Osteocyte (in vitro differentiated cells): ENCODE results near the gene SLC25A30. TPM values are rescaled to one million over a fixed set of nuclear protein-coding genes. Genes with fewer than 3 reads are reported as not detected.
"Not testable (repeated sequence)": the region's sequence is repeated elsewhere in the genome, so short reads cannot be mapped to it uniquely, and the experiment has no call there.

ENCODE experiments used
- DNase-seq: peaks from one replicate; pipeline ENCODE4 v3.0.0; 2021; ENCODE audit warnings: mixed read lengths; ENCODE audit not compliant: unreplicated experiment; ENCODE audit errors: extremely low spot score
- H3K27ac Mint-ChIP-seq: one replicate; pipeline ENCODE4 v1.8.0; 2021; ENCODE audit warnings: mild to moderate bottlenecking, mixed read lengths; ENCODE audit not compliant: unreplicated experiment
- H3K27me3 Mint-ChIP-seq: one replicate; pipeline ENCODE4 v1.8.0; 2021; ENCODE audit warnings: mixed read lengths; ENCODE audit not compliant: unreplicated experiment
- H3K36me3 Mint-ChIP-seq: one replicate; pipeline ENCODE4 v1.8.0; 2021; ENCODE audit warnings: mixed read lengths; ENCODE audit not compliant: unreplicated experiment
- H3K4me1 Mint-ChIP-seq: one replicate; pipeline ENCODE4 v1.8.0; 2021; ENCODE audit warnings: mixed read lengths; ENCODE audit not compliant: unreplicated experiment
- H3K4me3 Mint-ChIP-seq: one replicate; pipeline ENCODE4 v1.8.0; 2021; ENCODE audit warnings: mild to moderate bottlenecking, moderate library complexity, mixed read lengths; ENCODE audit not compliant: unreplicated experiment
- H3K9me3 Mint-ChIP-seq: one replicate; pipeline ENCODE4 v1.8.0; 2021; ENCODE audit warnings: mixed read lengths; ENCODE audit not compliant: unreplicated experiment
- total RNA-seq: library from RNA; stranded (reverse); gene quantifications from 2 replicates; pipeline ENCODE4 v1.2.1, GENCODE V29; 2021
- TF ChIP-seq, protein P1 (sequence below): fragments of 200-600 bp; sonication (generic); IDR thresholded peaks from 2 replicates; pipeline ENCODE4 v1.5.0; 2021; ENCODE audit warnings: antibody characterized with exemption, mild to moderate bottlenecking, moderate library complexity

Gene SLC25A30
- total RNA-seq, 1 donor from 2014 or later = 12.0 TPM

DNA sequence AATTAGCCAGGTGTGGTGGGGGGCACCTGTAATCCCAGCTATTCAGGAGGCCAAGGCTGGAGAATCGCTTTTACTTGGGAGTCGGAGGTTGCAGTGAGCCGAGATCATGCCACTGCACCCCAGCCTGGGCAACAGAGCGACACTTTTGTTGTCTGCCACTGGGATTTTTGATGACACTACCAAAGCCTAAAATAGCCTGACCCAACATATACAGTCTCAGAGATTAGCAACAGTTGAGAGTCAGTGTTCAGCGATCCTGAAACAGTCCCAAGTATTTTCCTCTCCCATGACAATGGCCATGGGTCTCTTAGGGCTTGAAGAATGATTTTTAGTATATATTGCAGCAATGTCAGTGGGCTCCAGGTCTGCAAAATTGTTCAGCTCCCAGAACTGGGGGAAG is 32.9 kb downstream of the SLC25A30 start:
- H3K9me3 Mint-ChIP-seq = no peaks in the 10 kb centered on the region

DNA sequence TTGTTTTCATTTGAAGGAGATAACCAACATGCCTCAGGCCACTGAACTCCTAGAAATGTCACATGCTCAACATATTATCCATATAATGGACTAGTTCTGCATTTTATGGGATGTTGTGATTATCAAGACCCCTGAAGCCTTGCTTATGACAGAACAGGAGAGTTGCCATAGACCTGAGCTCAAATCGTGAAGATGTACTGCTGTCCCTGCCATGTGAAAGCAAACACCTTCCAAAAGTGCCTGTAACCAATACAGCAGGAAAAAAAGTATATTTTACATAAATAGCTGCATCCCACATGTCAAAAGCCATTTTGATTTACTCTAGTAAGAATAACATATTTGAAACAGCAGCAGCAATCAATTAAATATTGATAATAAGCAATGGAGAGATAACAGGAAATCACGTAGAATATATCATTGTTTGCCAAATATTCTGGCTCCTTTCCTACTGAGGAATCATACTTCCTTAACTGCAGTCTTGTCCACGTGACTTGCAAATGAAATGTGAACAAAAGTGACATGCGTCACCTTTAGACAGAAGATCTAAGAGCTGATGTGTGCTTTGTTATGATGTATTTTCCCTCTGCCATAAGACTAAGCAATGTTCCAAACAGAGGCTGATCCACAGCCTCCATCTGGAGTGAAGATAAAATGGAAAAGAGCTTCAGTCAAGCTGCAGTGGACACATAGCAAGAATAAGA is 33.5 kb downstream of the SLC25A30 start:
- Mint-ChIP-seq H3K4me1 (no peaks in the 10 kb centered on the region), H3K4me3 (no peak overlapping the region), H3K27me3 (no peaks in the 10 kb centered on the region), H3K27ac (no peak overlapping the region), H3K36me3 (peaks cover 18% of the 10 kb centered on the region), H3K9me3 (no peaks in the 10 kb centered on the region)
- no peak for DNase-seq
- TF ChIP-seq, protein P1, sequence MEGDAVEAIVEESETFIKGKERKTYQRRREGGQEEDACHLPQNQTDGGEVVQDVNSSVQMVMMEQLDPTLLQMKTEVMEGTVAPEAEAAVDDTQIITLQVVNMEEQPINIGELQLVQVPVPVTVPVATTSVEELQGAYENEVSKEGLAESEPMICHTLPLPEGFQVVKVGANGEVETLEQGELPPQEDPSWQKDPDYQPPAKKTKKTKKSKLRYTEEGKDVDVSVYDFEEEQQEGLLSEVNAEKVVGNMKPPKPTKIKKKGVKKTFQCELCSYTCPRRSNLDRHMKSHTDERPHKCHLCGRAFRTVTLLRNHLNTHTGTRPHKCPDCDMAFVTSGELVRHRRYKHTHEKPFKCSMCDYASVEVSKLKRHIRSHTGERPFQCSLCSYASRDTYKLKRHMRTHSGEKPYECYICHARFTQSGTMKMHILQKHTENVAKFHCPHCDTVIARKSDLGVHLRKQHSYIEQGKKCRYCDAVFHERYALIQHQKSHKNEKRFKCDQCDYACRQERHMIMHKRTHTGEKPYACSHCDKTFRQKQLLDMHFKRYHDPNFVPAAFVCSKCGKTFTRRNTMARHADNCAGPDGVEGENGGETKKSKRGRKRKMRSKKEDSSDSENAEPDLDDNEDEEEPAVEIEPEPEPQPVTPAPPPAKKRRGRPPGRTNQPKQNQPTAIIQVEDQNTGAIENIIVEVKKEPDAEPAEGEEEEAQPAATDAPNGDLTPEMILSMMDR = no peak

More for the DNA sequence above, 32.9 kb downstream of the SLC25A30 start:
- no peak for DNase-seq
- H3K4me1 Mint-ChIP-seq = no peaks in the 10 kb centered on the region
- TF ChIP-seq, protein P1 = no peak
- H3K36me3 Mint-ChIP-seq = peaks cover 19% of the 10 kb centered on the region
- H3K27ac Mint-ChIP-seq = no peak overlapping the region
- no peak overlapping the region for H3K4me3 Mint-ChIP-seq
- no peaks in the 10 kb centered on the region for H3K27me3 Mint-ChIP-seq

DNA sequence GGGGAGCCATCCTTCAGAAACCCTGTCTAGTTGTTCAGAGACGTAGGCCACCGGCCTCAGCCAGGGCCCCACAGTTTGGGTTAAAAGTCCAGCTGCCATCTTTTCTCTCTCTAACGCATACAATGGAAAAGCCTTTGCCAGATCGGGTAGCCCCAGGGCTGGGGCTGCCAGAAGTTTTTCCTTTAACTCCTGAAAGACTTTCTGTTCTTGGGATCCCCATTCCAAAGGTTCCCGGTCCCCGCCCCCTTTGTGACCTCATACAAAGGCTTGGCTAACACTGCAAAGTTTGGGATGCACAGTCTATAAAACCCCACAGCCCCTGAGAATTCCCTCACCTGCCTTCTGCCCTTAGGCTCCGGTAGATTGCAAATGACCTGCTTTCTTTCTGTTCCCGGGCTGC is 35.4 kb downstream of the SLC25A30 start:
- DNase-seq, H3K9me3 Mint-ChIP-seq, H3K4me3 Mint-ChIP-seq, H3K27ac Mint-ChIP-seq, H3K27me3 Mint-ChIP-seq, H3K4me1 Mint-ChIP-seq: not testable (repeated sequence)
- peaks cover 18% of the 10 kb centered on the region for H3K36me3 Mint-ChIP-seq

DNA sequence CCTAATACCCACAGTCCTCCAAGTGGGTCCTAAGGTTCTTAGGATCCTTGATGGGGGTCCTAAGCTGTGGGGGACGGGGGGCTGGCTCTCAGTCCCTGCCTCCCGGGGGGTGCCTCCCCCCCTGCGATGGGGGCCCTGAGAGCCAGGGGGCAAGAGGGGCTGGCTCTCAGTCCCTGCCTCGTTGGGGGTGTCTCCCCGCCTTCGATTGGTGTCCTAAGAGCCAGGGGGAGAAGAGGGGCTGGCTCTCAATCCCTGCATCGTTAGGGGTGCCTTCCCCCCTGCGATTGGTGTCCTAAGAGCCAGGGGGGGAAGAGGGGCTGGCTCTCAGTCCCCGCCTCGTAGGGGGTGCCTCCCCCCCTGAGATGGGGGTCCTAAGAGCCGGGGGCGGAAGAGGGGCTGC is 37.0 kb downstream of the SLC25A30 start:
- Mint-ChIP-seq H3K27ac (no peak overlapping the region), H3K36me3 (peaks cover 15% of the 10 kb centered on the region), H3K4me1 (no peaks in the 10 kb centered on the region), H3K9me3 (no peaks in the 10 kb centered on the region), H3K4me3 (no peak overlapping the region), H3K27me3 (no peaks in the 10 kb centered on the region)
- TF ChIP-seq, protein P1 = no peak
- no peak for DNase-seq

DNA sequence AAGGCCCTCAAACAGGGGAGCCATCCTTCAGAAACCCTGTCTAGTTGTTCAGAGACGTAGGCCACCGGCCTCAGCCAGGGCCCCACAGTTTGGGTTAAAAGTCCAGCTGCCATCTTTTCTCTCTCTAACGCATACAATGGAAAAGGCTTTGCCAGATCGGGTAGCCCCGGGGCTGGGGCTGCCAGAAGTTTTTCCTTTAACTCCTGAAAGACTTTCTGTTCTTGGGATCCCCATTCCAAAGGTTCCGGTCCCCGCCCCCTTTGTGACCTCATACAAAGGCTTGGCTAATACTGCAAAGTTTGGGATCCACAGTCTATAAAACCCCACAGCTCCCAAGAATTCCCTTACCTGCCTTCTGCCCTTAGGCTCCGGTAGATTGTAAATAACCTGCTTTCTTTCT is 37.5 kb downstream of the SLC25A30 start:
- H3K4me1 Mint-ChIP-seq, H3K27ac Mint-ChIP-seq, H3K27me3 Mint-ChIP-seq, H3K4me3 Mint-ChIP-seq, H3K9me3 Mint-ChIP-seq, DNase-seq: not testable (repeated sequence)
- peaks cover 15% of the 10 kb centered on the region for H3K36me3 Mint-ChIP-seq

DNA sequence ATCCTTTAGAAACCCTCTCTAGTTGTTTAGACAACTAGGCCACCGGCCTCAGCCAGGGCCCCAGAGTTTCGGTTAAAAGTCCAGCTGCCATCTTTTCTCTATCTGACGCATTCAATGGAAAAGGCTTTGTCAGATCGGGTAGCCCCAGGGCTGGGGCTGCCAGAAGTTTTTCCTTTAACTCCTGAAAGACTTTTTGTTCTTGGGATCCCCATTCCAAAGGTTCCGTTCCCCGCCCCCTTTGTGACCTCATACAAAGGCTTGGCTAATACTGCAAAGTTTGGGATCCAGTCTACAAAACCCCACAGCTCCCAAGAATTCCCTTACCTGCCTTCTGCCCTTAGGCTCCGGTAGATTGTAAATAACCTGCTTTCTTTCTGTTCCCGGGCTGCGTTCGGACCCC is 38.7 kb downstream of the SLC25A30 start:
- H3K4me3 Mint-ChIP-seq, H3K4me1 Mint-ChIP-seq, H3K27me3 Mint-ChIP-seq, DNase-seq, H3K9me3 Mint-ChIP-seq, H3K36me3 Mint-ChIP-seq, H3K27ac Mint-ChIP-seq: not testable (repeated sequence)

DNA sequence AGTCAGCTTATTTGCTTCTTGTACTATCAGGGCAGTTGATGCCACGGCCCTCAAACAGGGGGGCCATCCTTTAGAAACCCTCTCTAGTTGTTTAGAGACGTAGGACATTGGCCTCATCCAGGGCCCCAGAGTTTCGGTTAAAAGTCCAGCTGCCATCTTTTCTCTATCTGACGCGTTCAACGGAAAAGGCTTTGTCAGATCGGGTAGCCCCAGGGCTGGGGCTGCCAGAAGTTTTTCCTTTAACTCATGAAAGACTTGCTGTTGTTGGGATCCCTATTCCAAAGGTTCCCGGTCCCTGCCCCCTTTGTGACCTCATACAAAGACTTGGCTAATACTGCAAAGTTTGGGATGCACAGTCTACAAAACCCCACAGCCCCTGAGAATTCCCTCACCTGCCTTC is 39.4 kb downstream of the SLC25A30 start:
- DNase-seq, H3K27ac Mint-ChIP-seq, H3K4me1 Mint-ChIP-seq, H3K4me3 Mint-ChIP-seq, H3K36me3 Mint-ChIP-seq, H3K9me3 Mint-ChIP-seq, H3K27me3 Mint-ChIP-seq: not testable (repeated sequence)

DNA sequence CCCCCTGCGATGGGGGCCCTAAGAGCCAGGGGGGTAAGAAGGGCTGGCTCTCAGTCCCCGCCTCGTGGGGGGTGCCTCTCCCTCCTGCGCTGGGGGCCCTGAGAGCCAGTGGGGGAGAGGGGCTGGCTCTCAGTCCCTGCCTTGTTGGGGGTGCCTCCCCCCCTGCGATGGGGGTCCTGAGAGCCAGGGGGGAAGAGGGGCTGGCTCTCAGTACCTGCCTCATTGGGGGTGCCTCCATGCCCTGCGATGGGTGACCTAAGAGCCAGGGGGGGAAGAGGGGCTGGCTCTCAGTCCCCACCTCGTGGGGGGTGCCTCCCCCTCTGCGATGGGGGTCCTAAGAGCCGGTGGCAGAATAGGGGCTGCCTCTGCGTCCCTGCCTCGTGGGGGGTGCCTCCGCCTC is 40.9 kb downstream of the SLC25A30 start:
- H3K4me1 Mint-ChIP-seq = peaks cover 14% of the 10 kb centered on the region
- H3K9me3 Mint-ChIP-seq, H3K27ac Mint-ChIP-seq, H3K4me3 Mint-ChIP-seq, DNase-seq, H3K36me3 Mint-ChIP-seq, H3K27me3 Mint-ChIP-seq: not testable (repeated sequence)

DNA sequence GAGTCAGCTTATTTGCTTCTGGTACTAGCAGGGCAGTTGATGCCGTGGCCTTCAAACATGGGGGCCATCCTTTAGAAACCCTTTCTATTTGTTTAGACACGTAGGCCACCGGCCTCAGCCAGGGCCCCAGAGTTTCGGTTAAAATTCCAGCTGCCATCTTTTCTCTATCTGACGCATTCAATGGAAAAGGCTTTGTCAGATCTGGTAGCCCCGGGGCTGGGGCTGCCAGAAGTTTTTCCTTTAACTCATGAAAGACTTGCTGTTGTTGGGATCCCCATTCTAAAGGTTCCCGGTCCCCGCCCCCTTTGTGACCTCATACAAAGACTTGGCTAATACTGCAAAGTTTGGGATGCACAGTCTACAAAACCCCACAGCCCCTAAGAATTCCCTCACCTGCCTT is 41.5 kb downstream of the SLC25A30 start:
- H3K4me3 Mint-ChIP-seq = not testable (repeated sequence)
- H3K4me1 Mint-ChIP-seq = peaks cover 19% of the 10 kb centered on the region

More for the DNA sequence above, 41.5 kb downstream of the SLC25A30 start:
- not testable (repeated sequence) for H3K9me3 Mint-ChIP-seq, DNase-seq, H3K27ac Mint-ChIP-seq, H3K27me3 Mint-ChIP-seq, H3K36me3 Mint-ChIP-seq
